ENCODE measurements around the gene NFKBIE.
"Not testable (repeated sequence)": the region's sequence is repeated elsewhere in the genome, so short reads cannot be mapped to it uniquely, and the experiment has no call there.

Gene NFKBIE

GRCh38 chr6:44245912-44246662 is 19.3 kb downstream of the NFKBIE start:
- DNase-seq (ENCODE audit: low spot score), result peak; percentile 82

- no peak for DNase-seq (ENCODE audit: low spot score)
Observed at GRCh38 chr6:44245391-44245911, 19.9 kb downstream of the NFKBIE start.

- no peak for DNase-seq (ENCODE audit: low spot score)
Observed at GRCh38 chr6:44243345-44243744, 22.0 kb downstream of the NFKBIE start.

- no peak for DNase-seq (ENCODE audit: low spot score)
Observed at GRCh38 chr6:44238687-44239350, 26.5 kb downstream of the NFKBIE start.

- DNase-seq (ENCODE audit: low spot score), result peak; percentile 69
Observed at GRCh38 chr6:44237813-44238433, 27.4 kb downstream of the NFKBIE start.

- DNase-seq (ENCODE audit: low spot score), result peak; percentile 98
Observed at GRCh38 chr6:44237021-44237812, 28.1 kb downstream of the NFKBIE start.

GRCh38 chr6:44235891-44236516 is 29.3 kb downstream of the NFKBIE start:
- no peak for DNase-seq (ENCODE audit: low spot score)

GRCh38 chr6:44235269-44235668 is 30.1 kb downstream of the NFKBIE start:
- no peak for DNase-seq (ENCODE audit: low spot score)

GRCh38 chr6:44234101-44235025 is 31.0 kb downstream of the NFKBIE start:
- no peak for DNase-seq (ENCODE audit: low spot score)

- no peak for DNase-seq (ENCODE audit: low spot score)
Observed at GRCh38 chr6:44233567-44234100, 31.7 kb downstream of the NFKBIE start.

- DNase-seq (ENCODE audit: low spot score), result no peak
Observed at GRCh38 chr6:44232676-44233566, 32.4 kb downstream of the NFKBIE start.

GRCh38 chr6:44231426-44231825 is 33.9 kb downstream of the NFKBIE start:
- not testable (repeated sequence) for DNase-seq (ENCODE audit: low spot score)

- no peak for DNase-seq (ENCODE audit: low spot score)
Observed at GRCh38 chr6:44230034-44230675, 35.2 kb downstream of the NFKBIE start.

GRCh38 chr6:44229376-44230033 is 35.8 kb downstream of the NFKBIE start:
- DNase-seq (ENCODE audit: low spot score), result no peak

GRCh38 chr6:44228836-44229235 is 36.5 kb downstream of the NFKBIE start:
- DNase-seq (ENCODE audit: low spot score), result no peak

GRCh38 chr6:44228433-44228832 is 36.9 kb downstream of the NFKBIE start:
- no peak for DNase-seq (ENCODE audit: low spot score)

- no peak for DNase-seq (ENCODE audit: low spot score)
Observed at GRCh38 chr6:44228031-44228430, 37.3 kb downstream of the NFKBIE start.

- no peak for DNase-seq (ENCODE audit: low spot score)
Observed at GRCh38 chr6:44227148-44227793, 38.1 kb downstream of the NFKBIE start.
